Measurements from ENCODE around the gene SLC44A3.

DNA sequence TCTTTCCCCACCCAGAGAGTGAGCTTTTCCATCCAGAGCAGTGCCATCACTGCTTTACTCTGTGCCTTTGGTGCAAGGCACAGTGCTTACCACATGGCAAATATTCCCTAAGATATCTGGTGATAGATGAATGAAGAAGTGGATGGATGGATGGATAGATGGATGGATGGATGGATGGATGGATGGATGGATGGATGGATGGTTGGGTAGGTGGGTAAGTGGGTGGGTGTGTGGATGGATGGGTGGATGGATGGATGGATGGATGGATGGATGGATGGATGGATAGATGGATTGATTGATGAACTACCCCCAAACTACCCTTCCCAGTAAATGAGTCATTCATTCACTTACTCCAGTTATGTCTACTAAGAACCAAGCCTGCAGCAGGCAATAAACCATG lies 42.9 kb upstream of the SLC44A3 start:
- no peak for TF ChIP-seq ZNF747 (tag by site-specific recombination; IDR thresholded peaks at IDR 0.05)
- no peak for TF ChIP-seq ZNF202 (tag by site-specific recombination; IDR thresholded peaks at IDR 0.05; ENCODE audit: borderline replicate concordance)
- TF ChIP-seq, protein P1, sequence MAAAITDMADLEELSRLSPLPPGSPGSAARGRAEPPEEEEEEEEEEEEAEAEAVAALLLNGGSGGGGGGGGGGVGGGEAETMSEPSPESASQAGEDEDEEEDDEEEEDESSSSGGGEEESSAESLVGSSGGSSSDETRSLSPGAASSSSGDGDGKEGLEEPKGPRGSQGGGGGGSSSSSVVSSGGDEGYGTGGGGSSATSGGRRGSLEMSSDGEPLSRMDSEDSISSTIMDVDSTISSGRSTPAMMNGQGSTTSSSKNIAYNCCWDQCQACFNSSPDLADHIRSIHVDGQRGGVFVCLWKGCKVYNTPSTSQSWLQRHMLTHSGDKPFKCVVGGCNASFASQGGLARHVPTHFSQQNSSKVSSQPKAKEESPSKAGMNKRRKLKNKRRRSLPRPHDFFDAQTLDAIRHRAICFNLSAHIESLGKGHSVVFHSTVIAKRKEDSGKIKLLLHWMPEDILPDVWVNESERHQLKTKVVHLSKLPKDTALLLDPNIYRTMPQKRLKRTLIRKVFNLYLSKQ (tag by site-specific recombination; IDR thresholded peaks at IDR 0.05; ENCODE audit: borderline replicate concordance): no peak
- TF ChIP-seq, protein P2, sequence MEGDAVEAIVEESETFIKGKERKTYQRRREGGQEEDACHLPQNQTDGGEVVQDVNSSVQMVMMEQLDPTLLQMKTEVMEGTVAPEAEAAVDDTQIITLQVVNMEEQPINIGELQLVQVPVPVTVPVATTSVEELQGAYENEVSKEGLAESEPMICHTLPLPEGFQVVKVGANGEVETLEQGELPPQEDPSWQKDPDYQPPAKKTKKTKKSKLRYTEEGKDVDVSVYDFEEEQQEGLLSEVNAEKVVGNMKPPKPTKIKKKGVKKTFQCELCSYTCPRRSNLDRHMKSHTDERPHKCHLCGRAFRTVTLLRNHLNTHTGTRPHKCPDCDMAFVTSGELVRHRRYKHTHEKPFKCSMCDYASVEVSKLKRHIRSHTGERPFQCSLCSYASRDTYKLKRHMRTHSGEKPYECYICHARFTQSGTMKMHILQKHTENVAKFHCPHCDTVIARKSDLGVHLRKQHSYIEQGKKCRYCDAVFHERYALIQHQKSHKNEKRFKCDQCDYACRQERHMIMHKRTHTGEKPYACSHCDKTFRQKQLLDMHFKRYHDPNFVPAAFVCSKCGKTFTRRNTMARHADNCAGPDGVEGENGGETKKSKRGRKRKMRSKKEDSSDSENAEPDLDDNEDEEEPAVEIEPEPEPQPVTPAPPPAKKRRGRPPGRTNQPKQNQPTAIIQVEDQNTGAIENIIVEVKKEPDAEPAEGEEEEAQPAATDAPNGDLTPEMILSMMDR (tag by site-specific recombination; IDR thresholded peaks at IDR 0.05): no peak
- TF ChIP-seq ZBTB1 (tag by site-specific recombination; IDR thresholded peaks at IDR 0.05): no peak
- TF ChIP-seq ZNF830 (tag by site-specific recombination; IDR thresholded peaks at IDR 0.05; ENCODE audit: low read depth): no peak
- TF ChIP-seq, protein P3, sequence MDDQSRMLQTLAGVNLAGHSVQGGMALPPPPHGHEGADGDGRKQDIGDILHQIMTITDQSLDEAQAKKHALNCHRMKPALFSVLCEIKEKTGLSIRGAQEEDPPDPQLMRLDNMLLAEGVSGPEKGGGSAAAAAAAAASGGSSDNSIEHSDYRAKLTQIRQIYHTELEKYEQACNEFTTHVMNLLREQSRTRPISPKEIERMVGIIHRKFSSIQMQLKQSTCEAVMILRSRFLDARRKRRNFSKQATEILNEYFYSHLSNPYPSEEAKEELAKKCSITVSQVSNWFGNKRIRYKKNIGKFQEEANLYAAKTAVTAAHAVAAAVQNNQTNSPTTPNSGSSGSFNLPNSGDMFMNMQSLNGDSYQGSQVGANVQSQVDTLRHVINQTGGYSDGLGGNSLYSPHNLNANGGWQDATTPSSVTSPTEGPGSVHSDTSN (CRISPR knock-in tag; IDR thresholded peaks at IDR 0.05): no peak
- TF ChIP-seq ZNF10 (tag by site-specific recombination; IDR thresholded peaks at IDR 0.05): no peak
- no peak for TF ChIP-seq ZNF626 (tag by site-specific recombination; IDR thresholded peaks at IDR 0.05)
- TF ChIP-seq, protein P4, sequence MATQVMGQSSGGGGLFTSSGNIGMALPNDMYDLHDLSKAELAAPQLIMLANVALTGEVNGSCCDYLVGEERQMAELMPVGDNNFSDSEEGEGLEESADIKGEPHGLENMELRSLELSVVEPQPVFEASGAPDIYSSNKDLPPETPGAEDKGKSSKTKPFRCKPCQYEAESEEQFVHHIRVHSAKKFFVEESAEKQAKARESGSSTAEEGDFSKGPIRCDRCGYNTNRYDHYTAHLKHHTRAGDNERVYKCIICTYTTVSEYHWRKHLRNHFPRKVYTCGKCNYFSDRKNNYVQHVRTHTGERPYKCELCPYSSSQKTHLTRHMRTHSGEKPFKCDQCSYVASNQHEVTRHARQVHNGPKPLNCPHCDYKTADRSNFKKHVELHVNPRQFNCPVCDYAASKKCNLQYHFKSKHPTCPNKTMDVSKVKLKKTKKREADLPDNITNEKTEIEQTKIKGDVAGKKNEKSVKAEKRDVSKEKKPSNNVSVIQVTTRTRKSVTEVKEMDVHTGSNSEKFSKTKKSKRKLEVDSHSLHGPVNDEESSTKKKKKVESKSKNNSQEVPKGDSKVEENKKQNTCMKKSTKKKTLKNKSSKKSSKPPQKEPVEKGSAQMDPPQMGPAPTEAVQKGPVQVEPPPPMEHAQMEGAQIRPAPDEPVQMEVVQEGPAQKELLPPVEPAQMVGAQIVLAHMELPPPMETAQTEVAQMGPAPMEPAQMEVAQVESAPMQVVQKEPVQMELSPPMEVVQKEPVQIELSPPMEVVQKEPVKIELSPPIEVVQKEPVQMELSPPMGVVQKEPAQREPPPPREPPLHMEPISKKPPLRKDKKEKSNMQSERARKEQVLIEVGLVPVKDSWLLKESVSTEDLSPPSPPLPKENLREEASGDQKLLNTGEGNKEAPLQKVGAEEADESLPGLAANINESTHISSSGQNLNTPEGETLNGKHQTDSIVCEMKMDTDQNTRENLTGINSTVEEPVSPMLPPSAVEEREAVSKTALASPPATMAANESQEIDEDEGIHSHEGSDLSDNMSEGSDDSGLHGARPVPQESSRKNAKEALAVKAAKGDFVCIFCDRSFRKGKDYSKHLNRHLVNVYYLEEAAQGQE (tag by site-specific recombination; IDR thresholded peaks at IDR 0.05): no peak
- no peak for TF ChIP-seq YY1 (tag by site-specific recombination; IDR thresholded peaks at IDR 0.05)
